A673 (cell line): ENCODE measurements around the gene SUN5. TPM values are rescaled to one million over a fixed set of nuclear protein-coding genes. Genes with fewer than 3 reads are reported as not detected.

Experiments
- BruUV-seq: library from RNA; stranded (reverse); fragments of 400-500 nt; replicated peaks from 2 replicates; lab custom pipeline; 2021; lab: Mats Ljungman, UMichigan
- CTCF ChIA-PET: fragments of 300-600 bp; sonication (Branson Sonifier 250); formaldehyde crosslinking; loops from one replicate; lab custom pipeline; 2022; ENCODE audit warnings: antibody characterized with exemption; lab: Charles Lee
- POLR2A ChIA-PET: fragments of 300-600 bp; sonication (Branson Sonifier 250); formaldehyde crosslinking; loops from one replicate; lab custom pipeline; 2022; ENCODE audit warnings: antibody characterized with exemption; ENCODE audit not compliant: low non-redundant PET; lab: Charles Lee
- DNase-seq: peaks from one replicate; pipeline ENCODE4 v3.0.0-alpha.2; 2015; ENCODE audit warnings: low spot score
- H3K27ac ChIP-seq: fragments of 200-600 bp; sonication (generic); 2 replicates; pipeline ENCODE4 v1.5.1; 2016; ENCODE audit warnings: mixed run types, low read depth, mild to moderate bottlenecking, mixed read lengths, antibody characterized with exemption, low read length; ENCODE audit not compliant: poor library complexity, severe bottlenecking
- H3K27me3 ChIP-seq: fragments of 200-600 bp; sonication (generic); replicated peaks from 2 replicates; pipeline ENCODE4 v1.6.1; 2017; ENCODE audit warnings: mixed run types, low read depth, mild to moderate bottlenecking, mixed read lengths, antibody characterized with exemption, low read length; ENCODE audit not compliant: insufficient read depth, poor library complexity
- H3K36me3 ChIP-seq: fragments of 200-600 bp; sonication (generic); 2 replicates; pipeline ENCODE4 v1.6.1; 2016; ENCODE audit warnings: mixed run types, mild to moderate bottlenecking, mixed read lengths, antibody characterized with exemption, low read length; ENCODE audit not compliant: insufficient read depth, poor library complexity, severe bottlenecking
- H3K4me1 ChIP-seq: fragments of 200-600 bp; sonication (generic); 2 replicates; pipeline ENCODE4 v1.6.1; 2017; ENCODE audit warnings: mixed run types, mild to moderate bottlenecking, mixed read lengths, antibody characterized with exemption, low read length; ENCODE audit not compliant: insufficient read depth, poor library complexity, severe bottlenecking
- H3K4me3 ChIP-seq: fragments of 200-600 bp; sonication (generic); 2 replicates; pipeline ENCODE4 v1.5.1; 2016; ENCODE audit warnings: low read depth, mixed run types, mild to moderate bottlenecking, mixed read lengths, low read length; ENCODE audit not compliant: poor library complexity, severe bottlenecking
- H3K9me3 ChIP-seq: fragments of 200-600 bp; sonication (generic); 2 replicates; pipeline ENCODE4 v1.6.1; 2016; ENCODE audit warnings: mixed run types, low read depth, mild to moderate bottlenecking, mixed read lengths, antibody characterized with exemption, low read length; ENCODE audit not compliant: poor library complexity, severe bottlenecking
- EZH2 ChIP-seq: fragments of 200-600 bp; sonication (generic); IDR thresholded peaks from 2 replicates; pipeline ENCODE4 v1.6.1; 2017; ENCODE audit warnings: borderline replicate concordance, low read depth, mild to moderate bottlenecking, mixed read lengths, antibody characterized with exemption, low read length; ENCODE audit not compliant: poor library complexity, severe bottlenecking
- intact Hi-C: fragments of 100-400 bp; cut with micrococcal nuclease; formaldehyde crosslinking; loops from one replicate; pipeline ENCODE4 v1.10.0; 2022; ENCODE audit not compliant: unreplicated experiment
- total RNA-seq: library from RNA; stranded (reverse); gene quantifications from 2 replicates; pipeline ENCODE4 v1.2.3, GENCODE V29; 2021
- TF ChIP-seq, protein P1 (sequence below): fragments of 300-800, 200-600 bp; sonication (generic); conservative IDR thresholded peaks from 2 replicates; pipeline ENCODE4 v1.5.1; 2017; ENCODE audit warnings: low read depth, mild to moderate bottlenecking, antibody characterized with exemption, low read length, moderate library complexity, mixed read lengths

Gene SUN5
- total RNA-seq, 1 experiment from 2014 or later, result not detected

- H3K9me3 ChIP-seq, result no peaks in the 10 kb centered on the region
- intact Hi-C loops, result no loop called here
- TF ChIP-seq, protein P1, sequence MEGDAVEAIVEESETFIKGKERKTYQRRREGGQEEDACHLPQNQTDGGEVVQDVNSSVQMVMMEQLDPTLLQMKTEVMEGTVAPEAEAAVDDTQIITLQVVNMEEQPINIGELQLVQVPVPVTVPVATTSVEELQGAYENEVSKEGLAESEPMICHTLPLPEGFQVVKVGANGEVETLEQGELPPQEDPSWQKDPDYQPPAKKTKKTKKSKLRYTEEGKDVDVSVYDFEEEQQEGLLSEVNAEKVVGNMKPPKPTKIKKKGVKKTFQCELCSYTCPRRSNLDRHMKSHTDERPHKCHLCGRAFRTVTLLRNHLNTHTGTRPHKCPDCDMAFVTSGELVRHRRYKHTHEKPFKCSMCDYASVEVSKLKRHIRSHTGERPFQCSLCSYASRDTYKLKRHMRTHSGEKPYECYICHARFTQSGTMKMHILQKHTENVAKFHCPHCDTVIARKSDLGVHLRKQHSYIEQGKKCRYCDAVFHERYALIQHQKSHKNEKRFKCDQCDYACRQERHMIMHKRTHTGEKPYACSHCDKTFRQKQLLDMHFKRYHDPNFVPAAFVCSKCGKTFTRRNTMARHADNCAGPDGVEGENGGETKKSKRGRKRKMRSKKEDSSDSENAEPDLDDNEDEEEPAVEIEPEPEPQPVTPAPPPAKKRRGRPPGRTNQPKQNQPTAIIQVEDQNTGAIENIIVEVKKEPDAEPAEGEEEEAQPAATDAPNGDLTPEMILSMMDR, result no peak
- no peak for TF ChIP-seq EZH2
- no peak overlapping the region for H3K27ac ChIP-seq
- no peaks in the 10 kb centered on the region for H3K27me3 ChIP-seq
- no TSS peak for BruUV-seq
- no peak overlapping the region for H3K4me3 ChIP-seq
- peak; percentile 7 for DNase-seq
- no peaks in the 10 kb centered on the region for H3K4me1 ChIP-seq
- CTCF ChIA-PET, result no interaction called here
- no peaks in the 10 kb centered on the region for H3K36me3 ChIP-seq
- POLR2A ChIA-PET, result no interaction called here
Observed at GRCh38 chr20:32982617-32983458, 21.4 kb downstream of the SUN5 start.

GRCh38 chr20:32980990-32981389 lies 23.2 kb downstream of the SUN5 start:
- CTCF ChIA-PET, result no interaction called here
- DNase-seq, result no peak
- no peak overlapping the region for H3K4me3 ChIP-seq
- H3K9me3 ChIP-seq, result no peaks in the 10 kb centered on the region
- H3K27me3 ChIP-seq, result no peaks in the 10 kb centered on the region
- no peak for TF ChIP-seq EZH2
- TF ChIP-seq, protein P1, result no peak
- POLR2A ChIA-PET, result no interaction called here
- H3K4me1 ChIP-seq, result no peaks in the 10 kb centered on the region
- no peak overlapping the region for H3K27ac ChIP-seq
- intact Hi-C loops, result no loop called here
- no peaks in the 10 kb centered on the region for H3K36me3 ChIP-seq
- BruUV-seq, result no TSS peak

DNA sequence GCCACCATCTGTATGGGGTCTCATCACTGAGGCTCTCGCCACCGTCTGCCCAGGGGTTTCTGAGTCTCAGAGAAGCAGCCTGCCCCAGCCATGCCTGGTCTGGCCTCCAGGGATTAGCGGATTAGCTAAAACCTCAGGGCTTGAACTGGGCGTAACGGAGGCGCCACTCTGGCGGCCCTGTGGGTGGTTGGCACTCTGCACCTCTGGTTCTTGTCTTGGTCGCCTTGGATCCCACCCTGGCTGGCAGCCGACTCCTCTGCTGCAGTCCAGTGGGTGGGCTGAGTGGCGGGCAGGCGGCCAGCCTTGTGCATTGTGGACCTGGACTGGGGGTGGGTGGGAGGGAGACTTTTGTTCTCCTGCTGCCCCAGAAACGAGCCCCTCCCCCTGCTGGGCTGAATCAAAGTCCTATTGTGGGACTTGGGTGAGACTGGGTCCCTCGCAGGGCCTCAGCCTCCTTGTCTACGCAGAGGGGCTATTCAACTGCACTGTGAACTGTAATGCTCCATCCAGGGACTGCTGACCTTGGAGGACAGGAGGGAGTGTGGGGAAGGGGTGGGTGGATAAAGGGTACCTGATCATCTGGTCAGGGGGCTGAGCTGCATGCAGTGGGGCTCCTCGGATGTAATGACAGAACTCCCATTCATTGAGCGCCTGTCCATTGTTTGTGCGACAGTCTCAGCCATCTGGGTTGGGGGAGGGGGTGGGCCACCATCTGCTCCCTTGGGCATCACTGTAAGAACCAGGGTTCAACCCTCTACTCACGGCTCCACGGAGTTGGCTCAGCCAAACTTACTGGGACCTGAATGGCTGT lies 23.9 kb downstream of the SUN5 start:
- Histone ChIP-seq H3K27ac (no peak overlapping the region), H3K27me3 (no peaks in the 10 kb centered on the region), H3K36me3 (no peaks in the 10 kb centered on the region), H3K9me3 (no peaks in the 10 kb centered on the region), H3K4me3 (no peak overlapping the region), H3K4me1 (no peaks in the 10 kb centered on the region)
- DNase-seq, result no peak
- intact Hi-C loops, result no loop called here
- no TSS peak for BruUV-seq
- no peak for TF ChIP-seq EZH2
- TF ChIP-seq, protein P1, result no peak
- POLR2A ChIA-PET, result no interaction called here
- CTCF ChIA-PET, result interaction anchor here (0.5 kb wide), 1 partner anchor 202 kb away, joined by 5 read pairs; no protein-coding TSS in a partner anchor
